Right ventricle myocardium inferior (tissue), 1 donor: ENCODE results near the gene GCNT3. TPM values are rescaled to one million over a fixed set of nuclear protein-coding genes. Genes with fewer than 3 reads are reported as not detected.

Source experiments
- total RNA-seq: library from RNA; stranded (reverse); fragmentation: NEBNext Ultra II Directional; extraction: Animal tissue kit (Norgen Biotek cat#: 25700); gene quantifications from one replicate; pipeline ENCODE4 v1.2.1, GENCODE V29; 2021
- donor health status: DM: no; HTN: yes; CAD: no; lungs with severe emphysema.

Gene GCNT3
- total RNA-seq, 1 donor from 2014 or later: not detected

Other genes starting within 250 kb of the GCNT3 start
- gene MYO1E, start 238.9 kb upstream of the GCNT3 start, total RNA-seq: 37.6 TPM
- 11.0 TPM for gene FAM81A, start 173.6 kb upstream of the GCNT3 start, total RNA-seq
- 127 TPM for gene GTF2A2, start 45.7 kb downstream of the GCNT3 start, total RNA-seq
- gene BNIP2, start 77.5 kb downstream of the GCNT3 start, total RNA-seq: 73.2 TPM